ENCODE data around the gene PTPRS.

Gene PTPRS

DNA sequence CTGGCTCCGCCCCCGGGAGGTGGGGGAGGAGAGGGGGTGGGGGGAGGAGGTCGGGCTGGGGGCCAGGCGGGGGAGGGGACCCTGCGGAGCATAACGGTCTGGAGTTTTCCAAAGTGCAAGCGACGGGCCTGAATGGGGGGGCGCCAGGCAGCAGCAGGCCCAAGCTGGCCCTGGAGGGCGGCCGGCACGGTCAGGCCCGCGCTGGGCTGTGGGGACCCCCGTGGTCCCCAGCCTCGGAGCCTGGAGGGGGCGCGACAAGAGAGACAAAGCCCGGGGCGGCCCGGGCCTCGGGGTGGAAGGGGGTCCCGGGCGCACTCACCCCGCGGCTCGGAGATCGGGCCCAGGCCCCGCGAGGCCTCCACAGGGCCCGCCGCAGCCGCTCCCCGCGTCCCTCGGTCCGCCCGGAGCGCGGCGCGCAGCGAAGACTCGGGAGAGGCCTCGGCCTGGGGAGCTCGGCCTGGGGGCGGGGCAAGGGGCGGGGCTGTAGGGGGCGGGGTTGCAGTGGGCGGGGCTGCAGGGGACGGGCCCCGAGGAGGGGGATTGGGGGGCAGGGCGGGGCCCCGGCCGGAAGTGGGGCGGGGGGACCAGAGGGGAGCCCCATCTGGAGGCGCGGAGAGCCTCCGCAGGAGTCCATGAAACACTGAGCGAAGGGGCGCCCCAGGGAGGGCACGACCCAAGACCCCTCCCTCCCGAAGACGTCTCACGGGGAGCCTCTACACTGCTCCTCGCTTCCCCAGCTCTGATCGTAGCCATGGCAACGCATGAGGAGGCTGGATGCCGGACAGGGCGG is 47.6 kb downstream of the PTPRS start:
- no peaks in the 10 kb centered on the region for H3K9me3 ChIP-seq
- TF ChIP-seq, protein P1, sequence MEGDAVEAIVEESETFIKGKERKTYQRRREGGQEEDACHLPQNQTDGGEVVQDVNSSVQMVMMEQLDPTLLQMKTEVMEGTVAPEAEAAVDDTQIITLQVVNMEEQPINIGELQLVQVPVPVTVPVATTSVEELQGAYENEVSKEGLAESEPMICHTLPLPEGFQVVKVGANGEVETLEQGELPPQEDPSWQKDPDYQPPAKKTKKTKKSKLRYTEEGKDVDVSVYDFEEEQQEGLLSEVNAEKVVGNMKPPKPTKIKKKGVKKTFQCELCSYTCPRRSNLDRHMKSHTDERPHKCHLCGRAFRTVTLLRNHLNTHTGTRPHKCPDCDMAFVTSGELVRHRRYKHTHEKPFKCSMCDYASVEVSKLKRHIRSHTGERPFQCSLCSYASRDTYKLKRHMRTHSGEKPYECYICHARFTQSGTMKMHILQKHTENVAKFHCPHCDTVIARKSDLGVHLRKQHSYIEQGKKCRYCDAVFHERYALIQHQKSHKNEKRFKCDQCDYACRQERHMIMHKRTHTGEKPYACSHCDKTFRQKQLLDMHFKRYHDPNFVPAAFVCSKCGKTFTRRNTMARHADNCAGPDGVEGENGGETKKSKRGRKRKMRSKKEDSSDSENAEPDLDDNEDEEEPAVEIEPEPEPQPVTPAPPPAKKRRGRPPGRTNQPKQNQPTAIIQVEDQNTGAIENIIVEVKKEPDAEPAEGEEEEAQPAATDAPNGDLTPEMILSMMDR (IDR thresholded peaks at IDR 0.05; ENCODE audit: low read depth, low read length) = no peak
- H3K4me1 ChIP-seq = no peaks in the 10 kb centered on the region
- no peaks in the 10 kb centered on the region for H3K27me3 ChIP-seq
- H3K4me3 ChIP-seq (ENCODE audit: low read depth, low read length) = peak overlapping the region; percentile 73
- DNase-seq = peak; percentile 80
- H3K36me3 ChIP-seq = no peaks in the 10 kb centered on the region

DNA sequence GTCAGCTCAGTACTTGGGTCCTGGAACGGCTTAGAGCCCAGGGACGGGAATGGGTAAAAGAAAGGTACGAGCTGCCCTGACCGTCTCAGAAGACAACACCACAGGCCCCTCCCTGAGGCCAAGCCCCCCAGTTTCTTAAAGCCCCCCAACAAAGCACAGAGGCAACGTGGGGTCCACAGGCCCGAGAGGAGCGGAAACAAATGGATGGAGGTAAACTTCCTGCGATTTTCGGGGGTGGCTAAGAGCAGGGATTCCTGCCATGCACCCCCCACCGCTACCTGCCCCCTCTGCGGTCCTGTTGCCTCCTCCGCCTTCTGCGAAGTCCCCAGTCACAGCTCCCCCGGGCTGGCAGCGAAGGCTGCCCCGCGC is 48.2 kb downstream of the PTPRS start:
- H3K27me3 ChIP-seq = no peaks in the 10 kb centered on the region
- TF ChIP-seq, protein P1 (IDR thresholded peaks at IDR 0.05; ENCODE audit: low read depth, low read length) = no peak
- no peaks in the 10 kb centered on the region for H3K36me3 ChIP-seq
- no peak for DNase-seq
- H3K4me1 ChIP-seq = no peaks in the 10 kb centered on the region
- no peaks in the 10 kb centered on the region for H3K9me3 ChIP-seq
- peak overlapping the region; percentile 56 for H3K4me3 ChIP-seq (ENCODE audit: low read depth, low read length)

- H3K4me1 ChIP-seq = no peaks in the 10 kb centered on the region
- no peak for DNase-seq
Observed at GRCh38 chr19:5291588-5292193, 48.9 kb downstream of the PTPRS start.

More at GRCh38 chr19:5291588-5292193, 48.9 kb downstream of the PTPRS start:
- Histone ChIP-seq H3K9me3 (no peaks in the 10 kb centered on the region), H3K36me3 (no peaks in the 10 kb centered on the region), H3K4me3 (ENCODE audit: low read depth, low read length) (no peak overlapping the region), H3K27me3 (no peaks in the 10 kb centered on the region)
- TF ChIP-seq, protein P1 (IDR thresholded peaks at IDR 0.05; ENCODE audit: low read depth, low read length) = no peak

Measured in BE2C (cell line).